Spleen (tissue), 11 donors: ENCODE data around the gene ARFIP1. TPM values are rescaled to one million over a fixed set of nuclear protein-coding genes. Genes with fewer than 3 reads are reported as not detected.
"Not testable (repeated sequence)": the region's sequence is repeated elsewhere in the genome, so short reads cannot be mapped to it uniquely, and the experiment has no call there.

ENCODE experiments used
- DNase-seq: peaks from one replicate; pipeline ENCODE4 v3.0.0-alpha.2; 2020
- H3K27ac ChIP-seq, 8 donors: fragments of 200-600 bp; sonication (generic) in 7 of 8; 1 replicate in 4 of 8; 2 replicates in 4 of 8; pipeline versions ENCODE4 v1.5.0 to v1.8.0; 2016 to 2021; ENCODE audit warnings: inconsistent platforms in 4 of 8, mild to moderate bottlenecking in 4 of 8, moderate library complexity in 1 of 8
- H3K27me3 ChIP-seq, 7 donors: fragments of 200-600 bp; sonication (generic) in 6 of 7; replicated peaks in 1 of 7; 1 replicate in 4 of 7; 2 replicates in 3 of 7; pipeline versions ENCODE4 v1.5.0 to v1.8.0; 2016 to 2021; ENCODE audit warnings: inconsistent platforms in 3 of 7, mild to moderate bottlenecking in 1 of 7
- H3K36me3 ChIP-seq, 6 donors: fragments of 200-600 bp; sonication (generic) in 5 of 6; 1 replicate in 4 of 6; 2 replicates in 2 of 6; pipeline versions ENCODE4 v1.5.0 to v1.8.0; 2016 to 2021; ENCODE audit warnings: inconsistent platforms in 2 of 6
- H3K4me1 ChIP-seq, 6 donors: fragments of 200-600 bp; sonication (generic) in 5 of 6; 1 replicate in 3 of 6; 2 replicates in 3 of 6; pipeline versions ENCODE4 v1.5.0 to v1.8.0; 2016 to 2021; ENCODE audit warnings: inconsistent platforms in 3 of 6
- H3K4me3 ChIP-seq, 8 donors: fragments of 200-600 bp; sonication (generic) in 7 of 8; 1 replicate in 4 of 8; 2 replicates in 4 of 8; pipeline versions ENCODE4 v1.5.0 to v1.8.0; 2016 to 2021; ENCODE audit warnings: inconsistent platforms in 4 of 8, mild to moderate bottlenecking in 4 of 8, moderate library complexity in 2 of 8
- H3K9me3 ChIP-seq, 8 donors: fragments of 200-600 bp; sonication (generic) in 7 of 8; 1 replicate in 4 of 8; 2 replicates in 4 of 8; pipeline versions ENCODE4 v1.5.0 to v1.8.0; 2016 to 2021; ENCODE audit warnings: inconsistent platforms in 4 of 8
- POLR2A ChIP-seq, 3 donors: fragments of 450-650 bp; IDR thresholded peaks; one replicate each; pipeline ENCODE4 v1.5.1; 2017; ENCODE audit warnings: antibody characterized with exemption in 3 of 3, mild to moderate bottlenecking in 1 of 3
- POLR2AphosphoS5 ChIP-seq, 3 donors: sonication (generic); formaldehyde crosslinking; IDR thresholded peaks; one replicate each; pipeline ENCODE4 v1.5.1; 2017; ENCODE audit warnings: antibody characterized with exemption in 3 of 3
- WGBS, 5 donors: extraction: QIAGEN DNeasy Blood & Tissue Kit in 3 of 5; methylation state at CpG; one replicate each; pipeline versions ENCODE4 v1.1.5 to v1.1.7; 2013 to 2018; 5-methylcytosine and 5-hydroxymethylcytosine counted together
- intact Hi-C: fragments of 100-400 bp; cut with DNase I; formaldehyde crosslinking; loops from one replicate; pipeline ENCODE4 v1.15.0; 2023; ENCODE audit warnings: low total_unique reads
- polyA plus RNA-seq, 3 donors: library from polyadenylated mRNA; stranded (reverse); fragments of 200-250 nt; gene quantifications; one replicate each; pipeline ENCODE4 v1.2.1, GENCODE V29; 2013
- total RNA-seq, 7 donors: library from RNA; depleted of rRNA in 3 of 7; stranded (reverse); fragments of >200 nt in 3 of 7; fragmentation: NEBNext Ultra II Directional in 4 of 7; extraction: Animal tissue kit (Norgen Biotek cat#: 25700) in 4 of 7; gene quantifications; one replicate each; pipeline versions ENCODE4 v1.1.0 to v1.2.1, GENCODE V29; 2016 to 2021
- TF ChIP-seq, protein P1 (sequence below), 11 experiments: fragments of 200-600 bp in 7 of 11; fragments of 450-650 bp in 4 of 11; sonication (generic) in 4 of 11; IDR thresholded peaks in 8 of 11; conservative IDR thresholded peaks in 3 of 11; 1 replicate in 7 of 11; 2 replicates in 4 of 11; pipeline versions ENCODE4 v1.4.0 to v1.8.0; 2016 to 2021; ENCODE audit warnings: antibody characterized with exemption in 11 of 11, inconsistent platforms in 4 of 11, mild to moderate bottlenecking in 1 of 11
- donor health status: healthy with polysubstance abuse.
- donor health status: DM: no; HTN: no; CAD: no; lungs with moderate emphysema.
- donor health status: DM: no; HTN: no; CAD: no.
- donor health status: Bipolar disorder and iron deficiency.
- donor health status: healthy.
- donor health status: DM: no; HTN: no; CAD: no.
- donor health status: DM: yes; HTN: yes; CAD: no.

The ARFIP1 gene
- total and polyA plus RNA-seq, 10 donors, result 13.9 to 35.0 (median 26.8) TPM

- WGBS, 5 donors, result 92 to 98% (median 92%) methylated on average over 6 of the region's 6 CpGs
- Histone ChIP-seq H3K27ac (no peak overlapping the region), H3K36me3 (peaks cover 0 to 8% (median 0%) of the 10 kb centered on the region in 6 donors), H3K4me1 (peaks cover 0 to 11% (median 0%) of the 10 kb centered on the region in 6 donors), H3K4me3 (no peak overlapping the region), H3K9me3 (peaks cover under 1 to 16% (median 8%) of the 10 kb centered on the region in 8 donors), H3K27me3 (no peaks in the 10 kb centered on the region)
- DNase-seq, result peak; percentile 20
- intact Hi-C loops, result no loop called here
- TF ChIP-seq POLR2A (IDR thresholded peaks at IDR 0.05), result no peak
Measured at GRCh38 chr4:152858934-152859333, 79.2 kb downstream of the ARFIP1 start.

DNA sequence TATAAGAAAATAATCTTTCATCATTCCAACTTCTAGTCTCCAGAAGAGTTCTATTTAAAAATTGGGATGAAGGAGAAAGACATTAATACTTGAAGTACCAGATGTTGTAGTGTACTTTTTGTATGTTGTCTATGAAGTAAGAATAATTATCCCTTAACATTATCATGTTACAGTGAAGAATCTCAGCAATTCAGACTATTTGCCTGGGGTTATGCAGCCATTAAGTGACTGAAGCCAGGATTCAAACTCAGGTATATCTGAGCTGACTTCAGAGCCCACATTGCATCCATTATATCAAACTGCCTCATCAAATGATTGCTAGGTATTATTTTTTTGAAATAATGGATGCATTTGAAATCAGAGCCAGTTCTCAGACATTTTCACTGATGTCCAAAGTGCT is 80.3 kb downstream of the ARFIP1 start:
- TF ChIP-seq, protein P1, sequence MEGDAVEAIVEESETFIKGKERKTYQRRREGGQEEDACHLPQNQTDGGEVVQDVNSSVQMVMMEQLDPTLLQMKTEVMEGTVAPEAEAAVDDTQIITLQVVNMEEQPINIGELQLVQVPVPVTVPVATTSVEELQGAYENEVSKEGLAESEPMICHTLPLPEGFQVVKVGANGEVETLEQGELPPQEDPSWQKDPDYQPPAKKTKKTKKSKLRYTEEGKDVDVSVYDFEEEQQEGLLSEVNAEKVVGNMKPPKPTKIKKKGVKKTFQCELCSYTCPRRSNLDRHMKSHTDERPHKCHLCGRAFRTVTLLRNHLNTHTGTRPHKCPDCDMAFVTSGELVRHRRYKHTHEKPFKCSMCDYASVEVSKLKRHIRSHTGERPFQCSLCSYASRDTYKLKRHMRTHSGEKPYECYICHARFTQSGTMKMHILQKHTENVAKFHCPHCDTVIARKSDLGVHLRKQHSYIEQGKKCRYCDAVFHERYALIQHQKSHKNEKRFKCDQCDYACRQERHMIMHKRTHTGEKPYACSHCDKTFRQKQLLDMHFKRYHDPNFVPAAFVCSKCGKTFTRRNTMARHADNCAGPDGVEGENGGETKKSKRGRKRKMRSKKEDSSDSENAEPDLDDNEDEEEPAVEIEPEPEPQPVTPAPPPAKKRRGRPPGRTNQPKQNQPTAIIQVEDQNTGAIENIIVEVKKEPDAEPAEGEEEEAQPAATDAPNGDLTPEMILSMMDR (IDR thresholded peaks at IDR 0.05 in 8 of 11, conservative IDR thresholded peaks at IDR 0.05 in 3 of 11), result no peak
- TF ChIP-seq POLR2A (IDR thresholded peaks at IDR 0.05), result no peak
- no peak for TF ChIP-seq POLR2AphosphoS5 (IDR thresholded peaks at IDR 0.05)
- no peak for DNase-seq
- peaks cover 0 to 11% (median 0%) of the 10 kb centered on the region in 6 donors for H3K4me1 ChIP-seq
- intact Hi-C loops, result no loop called here
- no peaks in the 10 kb centered on the region for H3K27me3 ChIP-seq
- no peak overlapping the region for H3K4me3 ChIP-seq
- H3K36me3 ChIP-seq, result peaks cover 0 to 19% (median 4%) of the 10 kb centered on the region in 6 donors
- H3K9me3 ChIP-seq, result peaks cover 0 to 5% (median 0%) of the 10 kb centered on the region in 8 donors
- no peak overlapping the region for H3K27ac ChIP-seq

DNA sequence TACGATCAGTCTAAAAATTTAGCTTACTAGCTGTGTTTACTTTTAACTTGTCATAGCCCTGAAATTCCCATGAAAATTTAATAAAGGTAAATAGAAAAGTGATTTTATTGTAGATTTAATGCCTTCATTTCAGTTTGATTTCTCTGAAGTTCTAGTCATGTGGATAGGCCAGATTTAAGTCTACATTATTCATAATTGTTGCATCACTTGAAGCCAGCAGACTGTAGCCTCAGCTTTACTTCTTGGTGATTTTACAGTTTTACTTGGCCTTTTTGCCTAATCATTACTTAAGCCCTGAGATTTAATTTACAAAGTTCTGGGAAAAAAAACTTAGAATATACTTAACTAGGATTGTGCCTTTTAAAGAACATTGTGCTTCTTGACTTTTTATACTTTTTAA is 82.9 kb downstream of the ARFIP1 start:
- Histone ChIP-seq H3K27ac (no peak overlapping the region), H3K36me3 (peaks cover 0 to 37% (median 4%) of the 10 kb centered on the region in 6 donors), H3K4me3 (no peak overlapping the region), H3K4me1 (no peaks in the 10 kb centered on the region), H3K9me3 (no peaks in the 10 kb centered on the region), H3K27me3 (no peaks in the 10 kb centered on the region)
- DNase-seq, result no peak
- intact Hi-C loops, result no loop called here
- TF ChIP-seq, protein P1 (IDR thresholded peaks at IDR 0.05 in 8 of 11, conservative IDR thresholded peaks at IDR 0.05 in 3 of 11), result no peak
- TF ChIP-seq POLR2AphosphoS5 (IDR thresholded peaks at IDR 0.05) (no peak), POLR2A (IDR thresholded peaks at IDR 0.05) (no peak)
- 96 to 99% (median 98%) methylated on average over 1 of the region's 1 CpG for WGBS, 5 donors

DNA sequence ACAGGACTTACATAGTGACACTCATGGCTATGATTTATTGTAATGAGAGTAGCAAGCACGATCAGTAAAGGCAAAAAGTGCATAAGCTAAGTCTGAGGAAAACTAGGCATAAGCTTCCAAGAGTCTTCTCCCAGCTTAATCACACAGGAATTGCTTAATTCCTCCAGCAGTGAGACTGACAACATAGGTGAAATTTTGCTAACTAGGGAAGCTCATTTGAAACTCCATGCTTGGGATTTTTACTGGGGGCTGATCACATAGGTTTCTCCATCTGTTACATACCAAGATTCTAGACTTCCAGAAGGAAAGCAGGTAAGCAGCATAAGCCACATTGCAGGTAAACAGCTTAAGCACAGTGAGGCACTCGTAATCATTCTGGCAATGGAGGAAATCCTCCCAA is 84.6 kb downstream of the ARFIP1 start:
- Histone ChIP-seq H3K27me3 (no peaks in the 10 kb centered on the region), H3K4me3 (no peak overlapping the region), H3K27ac (no peak overlapping the region), H3K4me1 (no peaks in the 10 kb centered on the region), H3K9me3 (no peaks in the 10 kb centered on the region), H3K36me3 (peaks cover 0 to 37% (median 4%) of the 10 kb centered on the region in 6 donors)
- DNase-seq, result no peak
- TF ChIP-seq POLR2A (IDR thresholded peaks at IDR 0.05), result no peak
- TF ChIP-seq POLR2AphosphoS5 (IDR thresholded peaks at IDR 0.05), result no peak
- TF ChIP-seq, protein P1 (IDR thresholded peaks at IDR 0.05 in 8 of 11, conservative IDR thresholded peaks at IDR 0.05 in 3 of 11), result no peak
- 89 to 94% (median 94%) methylated on average over 2 of the region's 2 CpGs for WGBS, 5 donors
- intact Hi-C loops, result no loop called here

GRCh38 chr4:152866432-152866993 is 86.8 kb downstream of the ARFIP1 start:
- H3K4me1 ChIP-seq, H3K27ac ChIP-seq, DNase-seq, intact Hi-C loops, H3K9me3 ChIP-seq, H3K27me3 ChIP-seq, H3K4me3 ChIP-seq: not testable (repeated sequence)
- WGBS, 5 donors, result 92 to 100% (median 96%) methylated on average over 5 to 43 of the region's 44 CpGs
- H3K36me3 ChIP-seq, result peaks cover 0 to 43% (median 4%) of the 10 kb centered on the region in 6 donors
